NCI-H128 (cell line): ENCODE measurements around the gene ASB2.

Source experiments
- DNase-seq: peaks from one replicate; lab custom pipeline; 2025; ENCODE audit not compliant: unreplicated experiment; lab: John Stamatoyannopoulos, UW

ASB2 gene

DNA sequence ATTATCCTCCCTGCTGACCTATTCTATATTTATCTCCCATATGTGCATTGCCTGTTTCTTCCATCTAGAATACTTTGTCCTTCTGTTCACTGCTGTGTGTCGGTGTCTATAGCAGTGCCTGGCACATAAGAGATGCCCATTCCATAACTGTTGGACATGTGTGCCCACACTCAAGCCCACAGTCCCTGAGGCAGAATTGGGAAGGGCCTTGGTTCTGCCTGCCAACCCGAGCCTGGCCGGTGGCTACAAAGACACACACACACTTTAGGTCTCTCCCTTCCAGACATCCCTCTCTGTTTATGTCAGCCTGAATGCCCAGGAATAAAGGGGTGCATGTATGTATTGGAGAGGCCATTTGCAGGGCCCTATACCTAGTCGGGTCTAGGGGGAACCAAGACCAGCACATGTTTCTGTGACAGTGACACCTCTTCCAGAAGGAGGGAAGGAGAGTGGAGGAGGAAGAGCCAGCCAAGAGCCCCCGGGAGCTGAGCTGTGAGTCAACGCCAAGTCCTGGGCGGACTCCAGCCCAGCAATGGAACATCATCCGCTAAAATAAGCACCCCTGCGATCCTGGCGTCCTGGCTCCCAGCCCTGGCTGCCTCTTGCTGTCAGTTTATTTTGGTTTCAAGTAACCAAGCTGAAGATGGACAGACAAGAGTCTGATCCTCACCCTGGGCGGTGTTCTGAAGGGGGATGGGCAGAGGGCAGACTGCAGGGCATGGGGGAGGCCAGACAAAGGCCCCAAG is 4.3 kb upstream of the ASB2 start:
- no peak for DNase-seq

DNA sequence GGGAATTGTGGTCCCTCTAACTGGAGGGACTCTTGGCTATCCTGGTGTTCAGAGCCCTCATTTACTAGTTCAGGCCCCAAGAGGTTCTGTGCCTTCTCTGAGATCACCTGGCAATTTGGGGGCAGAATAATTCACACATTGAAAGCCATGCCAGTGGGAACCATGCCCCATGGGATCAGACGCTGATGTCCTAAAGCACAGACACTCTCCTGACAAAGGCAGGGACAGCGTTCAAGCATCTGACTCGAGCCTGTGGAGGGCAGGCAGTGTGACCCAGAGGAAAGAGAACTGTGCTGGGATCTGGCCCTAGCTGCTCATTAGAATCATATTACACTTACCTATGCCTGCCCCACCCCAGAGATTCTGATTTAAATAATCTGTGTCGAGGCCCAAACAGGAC is 2.4 kb upstream of the ASB2 start:
- DNase-seq, result no peak

DNA sequence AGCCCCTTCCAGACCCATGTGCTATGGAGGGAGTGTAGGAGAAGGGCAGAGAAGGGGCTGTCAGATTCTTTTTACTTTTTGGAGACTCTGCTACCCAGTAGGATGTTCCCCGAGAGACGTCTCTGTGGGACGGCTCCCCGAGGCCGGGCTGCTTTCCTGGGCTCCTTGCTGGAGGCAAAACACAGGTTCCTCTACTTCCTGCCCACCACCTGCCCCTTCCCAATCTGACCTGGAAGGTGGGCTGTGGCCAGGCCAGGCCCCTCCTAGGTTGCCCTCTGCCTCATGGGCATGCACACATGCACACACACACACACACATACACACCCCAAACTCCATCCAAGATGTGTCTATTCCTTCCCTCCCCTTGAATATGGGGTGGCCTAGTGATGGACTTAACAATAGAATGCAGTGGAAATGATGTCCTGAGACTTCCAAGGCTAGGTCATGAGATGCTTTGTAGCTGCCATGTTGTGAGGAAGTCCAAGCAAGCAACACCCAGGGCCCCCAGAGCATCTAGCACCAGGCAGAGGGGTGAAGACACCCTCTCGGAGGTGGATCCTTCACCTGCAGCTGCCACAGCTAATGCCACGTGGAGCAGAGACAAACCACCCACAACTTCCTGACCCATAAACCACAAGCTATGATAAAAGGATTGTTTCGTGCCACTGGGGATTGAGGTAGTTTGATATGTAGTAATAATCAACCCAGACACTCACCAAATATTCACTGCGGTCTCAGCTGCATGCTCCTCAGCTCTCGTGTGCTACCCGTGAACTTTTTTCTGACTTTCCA is 1.6 kb upstream of the ASB2 start:
- DNase-seq, result no peak

DNA sequence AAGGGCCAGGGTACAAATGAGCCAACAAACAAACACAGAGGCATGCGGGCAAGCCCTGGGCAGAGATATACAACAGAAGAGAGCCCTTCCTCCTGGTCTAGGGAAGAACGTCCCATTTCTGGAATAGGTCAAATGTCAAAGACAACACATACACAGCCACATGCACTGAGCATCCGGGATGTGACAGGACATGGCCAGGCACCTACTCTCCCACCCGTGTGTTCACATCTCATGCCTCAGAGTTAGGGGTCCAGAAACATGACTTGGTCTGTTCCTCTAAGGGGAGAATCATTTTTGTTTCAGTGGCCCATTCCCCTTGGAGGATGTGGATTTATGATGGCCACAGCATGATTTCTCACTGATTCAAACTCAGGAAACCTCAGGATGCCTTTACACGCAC is 801 bp upstream of the ASB2 start:
- DNase-seq, result no peak

DNA sequence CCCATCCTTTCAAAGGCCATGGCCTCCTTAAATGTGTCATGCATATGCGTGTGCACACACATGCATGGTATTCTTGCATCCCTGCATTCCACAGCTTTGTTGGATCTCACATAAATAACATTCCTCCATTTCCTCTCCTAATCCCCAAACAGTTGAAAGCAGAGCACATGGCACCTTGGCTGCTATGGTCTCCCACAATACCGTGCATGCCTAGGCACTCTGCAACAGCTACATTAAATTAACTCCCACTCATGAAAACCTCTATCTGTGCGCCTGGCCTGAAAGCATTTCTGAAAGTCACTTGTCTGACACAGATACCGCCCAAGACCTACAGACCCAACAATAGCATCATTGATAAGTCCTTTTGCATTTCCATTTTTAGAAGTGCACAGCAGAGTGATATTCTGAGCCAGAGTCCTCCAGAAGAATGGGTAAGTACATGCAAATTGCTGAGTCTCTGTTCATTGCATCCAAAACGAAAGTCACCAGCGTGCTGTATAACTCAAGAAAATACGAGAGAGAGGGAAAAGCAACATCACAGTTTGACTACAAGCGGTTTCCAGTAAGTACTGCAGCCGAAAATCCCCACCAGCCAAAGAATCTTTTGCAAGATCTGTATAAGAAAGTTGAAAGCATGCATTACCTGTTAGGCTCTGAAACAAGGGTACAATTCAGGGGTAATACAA is 436 bp downstream of the ASB2 start:
- no peak for DNase-seq

DNA sequence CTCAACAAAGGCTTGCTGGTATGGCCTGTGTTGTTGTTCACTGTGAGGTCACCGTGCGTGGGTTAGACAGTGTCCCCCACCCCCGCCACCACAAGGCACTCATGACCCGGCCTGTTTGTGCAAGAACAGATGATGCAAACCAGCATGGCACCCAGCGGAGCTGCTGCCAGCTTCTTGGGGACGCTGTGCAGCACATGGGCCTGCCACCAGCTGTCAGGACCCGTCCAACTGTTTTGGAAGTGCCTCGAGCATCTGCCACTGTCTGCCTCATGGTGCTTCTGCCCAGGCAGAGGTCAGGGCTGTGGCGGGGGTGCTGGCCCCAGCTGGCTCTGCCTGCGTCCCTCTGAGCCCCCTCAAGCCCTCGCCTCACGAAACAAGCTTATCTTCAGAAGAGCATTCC is 1.5 kb downstream of the ASB2 start:
- DNase-seq, result no peak

DNA sequence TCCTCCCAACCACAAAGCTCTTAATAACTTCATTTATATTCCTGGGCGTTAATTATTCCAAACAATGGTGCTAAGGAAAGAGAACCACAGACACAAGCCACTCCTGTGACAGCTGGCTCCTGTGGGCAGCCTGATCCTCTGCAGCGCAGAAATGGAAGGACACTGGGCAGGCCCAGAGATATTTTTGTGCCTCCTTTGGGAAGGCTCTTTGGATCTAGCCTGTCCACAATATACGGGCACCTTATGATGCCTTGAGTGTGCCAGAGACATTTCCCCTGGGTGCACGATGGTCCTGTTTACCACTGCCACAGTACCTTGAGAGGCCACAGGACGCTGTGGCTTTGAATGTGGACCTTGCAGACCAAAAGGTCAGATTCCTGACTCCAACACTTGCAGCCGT is 2.1 kb downstream of the ASB2 start:
- no peak for DNase-seq

DNA sequence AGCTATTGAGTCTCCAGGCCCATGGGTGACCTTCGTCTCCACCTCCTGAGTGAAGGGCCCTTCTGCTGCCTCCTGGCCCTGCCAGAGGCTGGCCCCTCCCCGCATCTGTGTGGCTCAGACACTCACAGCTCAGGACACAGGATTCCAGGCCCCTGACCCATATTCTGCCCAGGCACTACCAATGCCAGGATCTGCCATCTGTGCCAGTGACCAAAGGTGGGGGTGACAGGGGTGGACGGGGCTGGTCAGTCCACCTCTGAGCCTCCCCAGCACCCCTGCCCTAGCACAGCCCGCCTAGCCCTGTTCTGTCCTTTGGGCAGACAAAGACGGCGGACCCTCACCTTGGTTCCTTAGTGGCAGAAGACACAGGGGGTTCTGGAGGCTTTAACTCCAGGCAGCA is 2.8 kb downstream of the ASB2 start:
- no peak for DNase-seq

DNA sequence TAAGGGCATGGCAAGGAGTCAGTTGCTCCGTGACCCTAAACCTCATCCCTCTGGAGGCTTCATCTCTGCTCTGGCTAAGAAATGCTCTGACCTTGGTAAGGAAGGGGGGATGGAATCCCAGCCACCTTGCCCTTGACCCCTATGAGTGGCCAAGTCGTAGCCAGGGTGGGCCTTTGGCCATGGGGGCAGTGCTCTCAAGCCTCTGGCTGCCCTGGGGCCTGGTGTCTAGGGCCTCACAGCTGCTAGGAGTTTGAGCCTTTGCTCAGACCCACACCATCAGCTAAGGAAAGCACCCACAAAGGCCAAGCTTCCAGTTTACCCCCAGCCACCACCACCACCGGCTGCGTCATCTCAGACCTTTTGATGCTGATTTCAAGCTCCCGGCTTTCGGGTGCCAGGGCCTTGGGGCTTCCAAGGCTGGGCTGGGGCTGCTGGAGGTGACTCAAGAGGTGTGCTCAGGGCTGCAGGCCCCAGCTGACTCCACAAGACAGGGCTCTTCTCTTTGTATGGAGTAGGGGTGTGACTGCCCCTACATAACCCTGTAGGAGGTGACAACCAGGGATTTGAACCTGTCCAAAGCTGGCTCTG is 3.7 kb downstream of the ASB2 start:
- DNase-seq, result no peak

DNA sequence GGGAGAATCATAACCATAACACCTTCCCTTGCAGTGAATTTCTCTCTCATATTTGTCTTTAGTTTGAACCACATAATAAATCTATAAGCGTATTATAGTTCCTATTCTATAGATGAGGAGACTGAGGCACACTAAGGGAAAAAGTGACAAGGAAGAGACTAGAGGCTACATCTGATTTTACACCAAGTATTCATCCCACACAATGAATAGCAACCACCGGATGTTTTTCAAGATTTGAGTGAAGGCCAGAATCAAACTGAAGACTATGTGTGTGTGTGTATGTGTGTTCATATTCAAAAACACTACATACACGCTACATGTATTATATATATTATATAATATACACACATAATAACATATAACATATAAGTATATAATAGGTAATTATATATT is 4.7 kb downstream of the ASB2 start:
- DNase-seq, result no peak

DNA sequence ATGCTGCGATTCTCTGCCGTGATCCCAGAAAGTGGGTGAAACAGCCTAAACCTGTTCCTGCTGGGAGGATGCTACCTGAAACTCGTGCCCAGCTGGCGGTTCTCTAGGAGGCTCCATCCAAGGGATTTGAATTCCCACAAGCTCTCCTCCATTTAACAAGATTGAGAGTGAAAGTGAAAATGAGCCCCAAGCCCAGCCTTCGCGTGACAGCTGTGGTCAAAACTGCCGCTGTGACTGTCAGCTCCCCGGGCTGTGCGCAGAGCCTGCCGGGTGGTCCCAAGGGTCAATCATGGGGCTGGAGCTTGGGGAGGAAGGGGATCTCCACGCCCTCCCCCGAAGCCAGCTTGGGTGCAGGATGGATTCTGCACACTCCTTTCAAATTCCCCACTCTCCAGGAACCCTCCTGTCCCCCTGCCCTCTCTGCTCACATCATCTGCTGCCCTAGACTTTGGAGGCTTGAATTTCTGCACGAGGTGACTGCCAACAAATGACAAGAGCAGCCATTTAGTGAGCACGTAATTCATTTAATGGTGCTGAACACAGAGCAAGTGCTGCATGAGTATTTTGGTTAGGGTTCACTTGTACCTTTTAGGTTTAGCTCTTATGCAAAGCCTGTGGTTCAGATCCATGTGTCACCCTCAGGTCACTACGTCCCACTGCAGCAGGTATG is 5.3 kb downstream of the ASB2 start:
- no peak for DNase-seq

DNA sequence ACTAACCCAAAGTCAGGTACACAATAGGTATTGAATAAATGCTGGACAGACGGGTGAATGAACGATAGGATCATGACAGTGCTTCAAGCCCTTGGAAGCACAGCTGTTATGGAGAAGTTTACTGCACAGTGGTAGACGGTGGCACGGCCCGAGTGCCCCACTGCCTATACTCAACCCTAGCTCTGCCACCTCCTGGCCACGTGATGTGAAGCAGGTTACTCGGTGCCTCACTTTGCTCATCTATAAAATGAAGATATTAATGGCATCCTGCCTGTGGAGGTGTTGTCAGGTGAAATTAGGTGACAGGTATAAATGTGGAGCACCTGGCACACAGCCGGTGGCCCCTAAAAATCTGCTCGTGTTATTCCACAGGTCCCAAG is 5.8 kb downstream of the ASB2 start:
- DNase-seq, result no peak

DNA sequence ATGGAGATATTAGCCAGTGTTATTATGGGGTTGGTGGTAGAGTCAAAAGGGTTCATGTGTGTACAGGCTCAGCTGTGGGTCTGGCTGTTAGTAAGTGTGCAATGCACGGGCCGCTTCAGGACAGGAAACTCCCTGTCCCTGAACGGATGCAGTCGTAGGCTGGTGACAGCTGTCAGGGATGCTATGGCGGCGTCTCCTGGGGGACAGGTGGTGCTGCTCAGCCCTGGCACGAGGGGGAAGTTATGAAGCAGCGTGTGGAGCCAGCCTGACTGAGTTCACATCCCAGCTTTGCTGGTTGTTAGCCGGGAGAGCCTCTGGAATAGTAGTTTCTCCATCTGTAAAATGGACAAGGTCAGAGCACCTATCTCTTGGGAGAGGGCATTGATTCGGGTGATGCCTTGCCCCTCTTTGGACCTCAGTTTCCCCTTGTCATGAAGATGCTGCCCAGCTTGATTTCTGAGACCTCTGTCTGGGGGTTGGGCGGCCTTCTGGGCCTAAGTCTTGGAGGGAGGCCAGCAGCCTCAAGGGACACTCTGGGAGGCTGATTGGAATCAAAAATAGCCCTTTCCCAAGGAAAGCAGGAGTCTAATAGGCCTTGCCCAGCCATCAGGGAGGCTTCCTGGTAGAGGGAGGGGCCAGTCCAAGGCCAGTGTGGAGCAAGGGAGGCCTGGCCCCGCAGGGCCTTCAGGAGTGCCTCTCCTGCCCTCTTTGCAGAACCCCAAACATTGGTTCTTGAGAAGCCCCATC is 7.1 kb downstream of the ASB2 start:
- no peak for DNase-seq

DNA sequence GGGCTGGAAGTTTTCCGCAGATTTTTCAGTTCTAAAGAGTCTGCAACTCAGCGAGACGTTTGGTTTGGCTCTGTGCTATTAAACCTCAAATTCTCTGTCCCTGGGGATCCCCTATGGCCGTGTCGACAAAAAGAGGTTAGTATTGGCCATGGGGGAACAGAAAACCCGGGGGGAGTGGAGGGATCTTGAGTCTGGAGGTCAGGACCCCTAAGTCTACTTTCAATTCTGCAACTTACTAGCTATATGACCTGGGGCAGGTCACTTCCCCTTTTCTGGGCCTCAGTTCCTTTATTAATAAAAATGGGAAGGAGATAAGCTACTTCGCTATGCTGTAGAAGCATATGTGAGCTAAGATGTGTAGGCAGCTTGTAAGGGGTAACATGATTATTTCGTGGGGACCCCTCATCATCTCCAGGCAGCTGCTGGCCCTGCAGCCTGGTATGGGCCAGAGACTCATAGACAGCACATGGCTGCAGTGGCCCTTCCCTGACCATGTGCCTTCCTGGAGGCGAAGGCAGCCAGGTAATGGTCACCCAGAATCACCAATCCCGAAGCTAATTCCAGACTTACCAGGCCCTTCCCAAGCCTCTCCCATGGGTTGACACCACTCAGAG is 8.6 kb downstream of the ASB2 start:
- no peak for DNase-seq

DNA sequence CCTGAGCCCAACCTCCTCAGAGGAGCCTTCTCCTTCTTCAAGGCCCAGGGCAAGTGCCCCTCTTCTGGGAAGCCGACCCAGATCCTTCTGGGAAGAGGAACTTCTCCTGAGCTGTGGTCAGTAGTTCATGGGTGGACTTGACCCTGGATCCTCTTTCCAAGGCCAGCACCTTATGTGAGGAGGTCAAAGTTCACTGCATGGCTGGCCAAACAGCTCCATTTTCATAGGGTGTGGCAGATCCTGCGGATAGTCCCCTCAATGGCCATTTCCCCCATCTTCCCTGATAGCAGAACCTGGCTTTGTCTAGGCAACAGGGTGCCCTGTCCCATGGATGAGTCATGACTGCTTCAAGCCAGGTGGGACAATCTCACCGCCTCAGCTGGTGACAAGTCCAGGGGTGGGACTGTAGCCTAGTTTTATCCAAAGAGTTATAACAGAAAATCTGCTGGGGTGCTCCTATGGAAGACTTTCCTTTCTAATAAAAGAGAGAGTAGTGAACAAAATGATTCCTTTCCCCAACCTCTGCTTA is 10.4 kb downstream of the ASB2 start:
- no peak for DNase-seq

DNA sequence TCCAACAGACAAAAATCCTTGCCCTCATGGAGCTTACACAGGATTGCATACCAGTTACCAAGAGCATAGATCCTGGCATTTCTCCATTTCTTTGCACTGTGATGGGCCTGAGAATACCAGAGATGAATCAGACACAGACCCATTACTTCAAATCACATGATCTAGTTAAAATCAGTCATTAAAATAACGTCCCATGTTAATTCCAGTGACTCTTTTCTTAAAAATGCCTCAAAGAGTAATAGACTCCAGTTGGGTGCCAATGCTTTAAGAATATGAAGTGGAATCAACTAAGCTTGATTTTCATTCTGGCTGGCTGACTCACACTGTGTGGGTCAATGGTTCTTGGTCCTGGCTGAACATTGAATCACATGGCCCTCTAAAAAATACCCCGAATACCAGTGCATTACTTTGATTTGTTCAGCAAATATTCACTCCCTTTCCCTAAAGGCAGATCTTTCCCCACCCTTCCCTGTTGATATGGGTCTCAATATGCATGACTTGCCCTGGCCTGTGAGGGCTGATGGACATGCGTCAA is 11.0 kb downstream of the ASB2 start:
- no peak for DNase-seq

DNA sequence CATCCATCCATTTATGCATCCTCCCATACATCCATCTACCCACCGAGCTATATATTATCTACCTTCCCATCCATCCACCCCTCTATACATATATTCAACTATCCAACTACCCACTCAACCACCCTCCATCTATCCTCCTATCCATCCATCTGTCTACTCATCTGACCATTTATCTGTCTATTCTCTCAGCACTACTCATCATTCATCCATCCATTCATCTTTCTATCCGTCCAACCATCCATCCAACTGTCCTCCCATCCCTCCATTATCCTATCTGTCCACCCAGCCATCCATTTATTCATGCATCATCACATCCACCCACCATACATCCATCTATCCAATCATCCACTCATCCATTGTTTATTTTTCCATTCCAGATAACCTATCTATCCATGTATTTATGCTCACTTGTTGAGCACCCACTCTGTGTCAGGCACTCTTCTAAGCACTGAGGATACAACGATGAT is 11.5 kb downstream of the ASB2 start:
- no peak for DNase-seq

DNA sequence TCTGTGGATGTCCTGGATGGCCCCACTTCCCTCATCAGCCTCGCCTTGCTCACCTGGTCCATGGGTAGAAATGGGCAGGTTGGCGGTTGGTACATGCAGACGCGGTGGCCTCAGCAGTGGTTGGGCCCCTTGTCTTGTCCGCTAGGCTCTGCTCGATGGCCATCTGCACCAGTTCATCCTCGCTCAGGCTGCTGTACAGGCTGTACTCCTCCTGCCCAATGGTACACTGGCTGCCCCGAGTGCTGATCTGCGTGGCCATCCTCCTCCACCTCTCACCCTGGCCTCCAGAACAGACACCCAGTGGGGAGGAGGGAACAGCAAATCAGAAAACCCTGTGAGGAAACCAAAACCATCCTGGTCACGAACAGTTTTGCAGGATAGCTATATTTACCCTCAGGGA is 12.1 kb downstream of the ASB2 start:
- DNase-seq, result no peak

DNA sequence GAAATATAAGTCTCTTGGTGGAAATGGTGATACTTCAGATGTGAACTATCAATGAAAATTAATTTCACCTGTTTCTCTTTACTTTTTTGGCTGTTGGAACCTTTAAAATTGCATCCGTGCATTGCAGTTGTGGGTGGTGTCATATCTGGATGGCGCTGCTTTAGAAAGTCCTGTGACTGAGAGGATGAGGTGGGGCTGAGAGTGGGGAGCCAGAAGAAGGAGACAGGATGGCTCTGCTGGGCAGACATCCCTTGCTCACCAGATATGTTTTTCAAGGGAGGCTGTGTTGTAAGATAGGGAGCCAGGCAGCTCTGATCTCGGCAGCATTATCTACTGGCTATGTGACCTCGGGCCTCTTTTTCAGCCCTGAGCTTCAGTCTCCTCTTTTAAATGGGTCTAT is 12.7 kb downstream of the ASB2 start:
- no peak for DNase-seq
